ENCODE results near the gene ANKRD7.

The ANKRD7 gene

GRCh38 chr7:118186501-118186900 lies 38.0 kb upstream of the ANKRD7 start:
- CTCF ChIA-PET, result interaction anchor here (3.4 kb wide), 1 partner anchor 9 kb away, joined by 15 read pairs; no protein-coding TSS in a partner anchor
- no peak overlapping the region for H3K27ac ChIP-seq (ENCODE audit: extremely low read depth, low read depth, low read length)
- POLR2A ChIA-PET, result no interaction called here

DNA sequence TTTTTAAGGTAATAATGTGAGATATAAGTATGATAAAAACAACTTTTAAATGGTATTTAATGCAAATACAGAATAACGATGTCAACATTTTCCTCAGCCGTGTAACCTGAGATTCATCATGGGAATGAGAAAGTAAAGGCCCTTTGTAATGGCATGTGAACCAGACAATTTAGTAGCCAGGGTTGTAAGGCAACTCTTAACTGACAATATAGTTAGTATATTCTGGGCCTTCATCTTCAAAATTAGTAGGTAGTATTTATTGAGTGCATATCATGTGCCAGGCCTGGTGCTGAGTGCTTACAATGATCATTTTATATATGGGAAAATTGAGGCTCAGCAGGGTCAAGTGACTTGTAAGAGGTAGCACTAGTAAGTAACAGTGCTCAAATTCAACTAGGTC lies 29.9 kb upstream of the ANKRD7 start:
- POLR2A ChIA-PET, result no interaction called here
- CTCF ChIA-PET, result interaction anchor here (0.8 to 2.3 kb wide), 6 partner anchors 8 to 443 kb away, joined by 3 to 15 read pairs (median 6); no protein-coding TSS in a partner anchor

More at GRCh38 chr7:118186501-118186900, 38.0 kb upstream of the ANKRD7 start:
- Histone ChIP-seq H3K36me3 (ENCODE audit: control insufficient read depth in 2 of 2, insufficient read depth in 1 of 2, low read length in 2 of 2) (peaks cover 33 to 40% of the 10 kb centered on the region in 2 experiments), H3K9me3 (ENCODE audit: control insufficient read depth, insufficient read depth, low read depth, low read length) (no peaks in the 10 kb centered on the region), H3K4me1 (ENCODE audit: control insufficient read depth, insufficient read depth, low read length) (no peaks in the 10 kb centered on the region; the same call in 1 of the 2 replicates), H3K4me3 (ENCODE audit: low read depth, low read length) (no peak overlapping the region)
- no peak for TF ChIP-seq ZIC2 (tag by site-specific recombination; IDR thresholded peaks at IDR 0.05)
- TF ChIP-seq ZFP3 (tag by site-specific recombination; IDR thresholded peaks at IDR 0.05; ENCODE audit: low read depth), result no peak
- no peak for TF ChIP-seq ZNF600 (tag by site-specific recombination; IDR thresholded peaks at IDR 0.05)
- TF ChIP-seq SP7 (tag by site-specific recombination; IDR thresholded peaks at IDR 0.05), result no peak
- TF ChIP-seq, protein P1, sequence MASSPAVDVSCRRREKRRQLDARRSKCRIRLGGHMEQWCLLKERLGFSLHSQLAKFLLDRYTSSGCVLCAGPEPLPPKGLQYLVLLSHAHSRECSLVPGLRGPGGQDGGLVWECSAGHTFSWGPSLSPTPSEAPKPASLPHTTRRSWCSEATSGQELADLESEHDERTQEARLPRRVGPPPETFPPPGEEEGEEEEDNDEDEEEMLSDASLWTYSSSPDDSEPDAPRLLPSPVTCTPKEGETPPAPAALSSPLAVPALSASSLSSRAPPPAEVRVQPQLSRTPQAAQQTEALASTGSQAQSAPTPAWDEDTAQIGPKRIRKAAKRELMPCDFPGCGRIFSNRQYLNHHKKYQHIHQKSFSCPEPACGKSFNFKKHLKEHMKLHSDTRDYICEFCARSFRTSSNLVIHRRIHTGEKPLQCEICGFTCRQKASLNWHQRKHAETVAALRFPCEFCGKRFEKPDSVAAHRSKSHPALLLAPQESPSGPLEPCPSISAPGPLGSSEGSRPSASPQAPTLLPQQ (tag by site-specific recombination; IDR thresholded peaks at IDR 0.05), result no peak
- no peak for TF ChIP-seq ZNF621 (tag by site-specific recombination; IDR thresholded peaks at IDR 0.05)
- TF ChIP-seq ZNF571 (tag by site-specific recombination; IDR thresholded peaks at IDR 0.05), result no peak
- TF ChIP-seq HOXC10 (CRISPR knock-in tag; IDR thresholded peaks at IDR 0.05), result no peak
- TF ChIP-seq KLF8 (tag by site-specific recombination; IDR thresholded peaks at IDR 0.05), result no peak
- no peak for TF ChIP-seq ZNF324 (tag by site-specific recombination; IDR thresholded peaks at IDR 0.05)
- TF ChIP-seq GLIS1 (tag by site-specific recombination; IDR thresholded peaks at IDR 0.05), result no peak
- TF ChIP-seq, protein P2, sequence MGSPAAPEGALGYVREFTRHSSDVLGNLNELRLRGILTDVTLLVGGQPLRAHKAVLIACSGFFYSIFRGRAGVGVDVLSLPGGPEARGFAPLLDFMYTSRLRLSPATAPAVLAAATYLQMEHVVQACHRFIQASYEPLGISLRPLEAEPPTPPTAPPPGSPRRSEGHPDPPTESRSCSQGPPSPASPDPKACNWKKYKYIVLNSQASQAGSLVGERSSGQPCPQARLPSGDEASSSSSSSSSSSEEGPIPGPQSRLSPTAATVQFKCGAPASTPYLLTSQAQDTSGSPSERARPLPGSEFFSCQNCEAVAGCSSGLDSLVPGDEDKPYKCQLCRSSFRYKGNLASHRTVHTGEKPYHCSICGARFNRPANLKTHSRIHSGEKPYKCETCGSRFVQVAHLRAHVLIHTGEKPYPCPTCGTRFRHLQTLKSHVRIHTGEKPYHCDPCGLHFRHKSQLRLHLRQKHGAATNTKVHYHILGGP (tag by site-specific recombination; IDR thresholded peaks at IDR 0.05), result no peak
- TF ChIP-seq ZNF426 (tag by site-specific recombination; IDR thresholded peaks at IDR 0.05), result no peak
- TF ChIP-seq KLF10 (tag by site-specific recombination; IDR thresholded peaks at IDR 0.05), result no peak
- TF ChIP-seq ZNF48 (tag by site-specific recombination; IDR thresholded peaks at IDR 0.05), result no peak

More for the DNA sequence above, 29.9 kb upstream of the ANKRD7 start:
- no peaks in the 10 kb centered on the region for H3K9me3 ChIP-seq (ENCODE audit: control insufficient read depth, insufficient read depth, low read depth, low read length)
- H3K4me3 ChIP-seq (ENCODE audit: low read depth, low read length), result no peak overlapping the region
- no peak for TF ChIP-seq ZNF571 (tag by site-specific recombination; IDR thresholded peaks at IDR 0.05)
- TF ChIP-seq ZNF311 (tag by site-specific recombination; IDR thresholded peaks at IDR 0.05; ENCODE audit: borderline replicate concordance), result no peak
- TF ChIP-seq, protein P3, sequence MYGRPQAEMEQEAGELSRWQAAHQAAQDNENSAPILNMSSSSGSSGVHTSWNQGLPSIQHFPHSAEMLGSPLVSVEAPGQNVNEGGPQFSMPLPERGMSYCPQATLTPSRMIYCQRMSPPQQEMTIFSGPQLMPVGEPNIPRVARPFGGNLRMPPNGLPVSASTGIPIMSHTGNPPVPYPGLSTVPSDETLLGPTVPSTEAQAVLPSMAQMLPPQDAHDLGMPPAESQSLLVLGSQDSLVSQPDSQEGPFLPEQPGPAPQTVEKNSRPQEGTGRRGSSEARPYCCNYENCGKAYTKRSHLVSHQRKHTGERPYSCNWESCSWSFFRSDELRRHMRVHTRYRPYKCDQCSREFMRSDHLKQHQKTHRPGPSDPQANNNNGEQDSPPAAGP (tag by site-specific recombination; IDR thresholded peaks at IDR 0.05), result no peak
- TF ChIP-seq ZNF529 (tag by site-specific recombination; IDR thresholded peaks at IDR 0.05; ENCODE audit: insufficient replicate concordance), result no peak
- TF ChIP-seq ZNF121 (tag by site-specific recombination; IDR thresholded peaks at IDR 0.05), result no peak
- TF ChIP-seq ZNF146 (tag by site-specific recombination; IDR thresholded peaks at IDR 0.05), result no peak
- TF ChIP-seq ZNF138 (tag by site-specific recombination; IDR thresholded peaks at IDR 0.05; ENCODE audit: borderline replicate concordance), result no peak
- TF ChIP-seq, protein P4, sequence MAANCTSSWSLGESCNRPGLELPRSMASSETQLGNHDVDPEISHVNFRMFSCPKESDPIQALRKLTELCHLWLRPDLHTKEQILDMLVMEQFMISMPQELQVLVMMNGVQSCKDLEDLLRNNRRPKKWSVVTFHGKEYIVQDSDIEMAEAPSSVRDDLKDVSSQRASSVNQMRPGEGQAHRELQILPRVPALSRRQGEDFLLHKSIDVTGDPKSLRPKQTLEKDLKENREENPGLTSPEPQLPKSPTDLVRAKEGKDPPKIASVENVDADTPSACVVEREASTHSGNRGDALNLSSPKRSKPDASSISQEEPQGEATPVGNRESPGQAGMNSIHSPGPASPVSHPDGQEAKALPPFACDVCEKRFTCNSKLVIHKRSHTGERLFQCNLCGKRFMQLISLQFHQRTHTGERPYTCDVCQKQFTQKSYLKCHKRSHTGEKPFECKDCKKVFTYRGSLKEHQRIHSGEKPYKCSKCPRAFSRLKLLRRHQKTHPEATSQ (tag by site-specific recombination; IDR thresholded peaks at IDR 0.05), result no peak
- TF ChIP-seq AEBP2 (tag by site-specific recombination; IDR thresholded peaks at IDR 0.05; ENCODE audit: borderline replicate concordance), result no peak
- TF ChIP-seq SP2 (tag by site-specific recombination; IDR thresholded peaks at IDR 0.05), result no peak
- no peak for TF ChIP-seq ZNF701 (tag by site-specific recombination; IDR thresholded peaks at IDR 0.05)
- no peak for TF ChIP-seq ZNF214 (tag by site-specific recombination; IDR thresholded peaks at IDR 0.05; ENCODE audit: borderline replicate concordance)
- no peak for TF ChIP-seq ZNF2 (tag by site-specific recombination; IDR thresholded peaks at IDR 0.05)
- peaks cover 16 to 21% of the 10 kb centered on the region in 2 experiments for H3K36me3 ChIP-seq (ENCODE audit: control insufficient read depth in 2 of 2, insufficient read depth in 1 of 2, low read length in 2 of 2)
- H3K27ac ChIP-seq (ENCODE audit: extremely low read depth, low read depth, low read length), result no peak overlapping the region
- H3K4me1 ChIP-seq (ENCODE audit: control insufficient read depth, insufficient read depth, low read length), result no peaks in the 10 kb centered on the region
